Nephron progenitor cell (in vitro differentiated cells): ENCODE data around the gene KCNQ4.

Experiments
- DNase-seq: peaks from one replicate; pipeline ENCODE4 v3.0.0; 2021
- H3K27ac Mint-ChIP-seq: 2 replicates; pipeline ENCODE4 v1.8.0; 2021; ENCODE audit warnings: mild to moderate bottlenecking, moderate library complexity, mixed read lengths
- H3K27me3 Mint-ChIP-seq: 2 replicates; pipeline ENCODE4 v1.8.0; 2021; ENCODE audit warnings: mild to moderate bottlenecking, low read depth, mixed read lengths; ENCODE audit not compliant: poor library complexity
- H3K36me3 Mint-ChIP-seq: 2 replicates; pipeline ENCODE4 v1.8.0; 2021; ENCODE audit warnings: low read depth, mixed read lengths
- H3K4me1 Mint-ChIP-seq: 2 replicates; pipeline ENCODE4 v1.8.0; 2021; ENCODE audit warnings: mixed read lengths
- H3K4me3 Mint-ChIP-seq: 2 replicates; pipeline ENCODE4 v1.8.0; 2021; ENCODE audit warnings: mild to moderate bottlenecking, moderate library complexity, mixed read lengths
- H3K9me3 Mint-ChIP-seq: 2 replicates; pipeline ENCODE4 v1.8.0; 2021; ENCODE audit warnings: mild to moderate bottlenecking, moderate library complexity, mixed read lengths
- TF ChIP-seq, protein P1 (sequence below): fragments of 200-600 bp; sonication (generic); IDR thresholded peaks from 2 replicates; pipeline ENCODE4 v1.5.0; 2021; ENCODE audit warnings: antibody characterized with exemption

Gene KCNQ4

GRCh38 chr1:40851643-40852042 is 68.1 kb downstream of the KCNQ4 start:
- no peak for DNase-seq
- H3K36me3 Mint-ChIP-seq = no peaks in the 10 kb centered on the region

GRCh38 chr1:40853113-40853884 is 69.7 kb downstream of the KCNQ4 start:
- Mint-ChIP-seq H3K27ac (no peak overlapping the region), H3K9me3 (no peaks in the 10 kb centered on the region)

More at GRCh38 chr1:40851643-40852042, 68.1 kb downstream of the KCNQ4 start:
- TF ChIP-seq, protein P1, sequence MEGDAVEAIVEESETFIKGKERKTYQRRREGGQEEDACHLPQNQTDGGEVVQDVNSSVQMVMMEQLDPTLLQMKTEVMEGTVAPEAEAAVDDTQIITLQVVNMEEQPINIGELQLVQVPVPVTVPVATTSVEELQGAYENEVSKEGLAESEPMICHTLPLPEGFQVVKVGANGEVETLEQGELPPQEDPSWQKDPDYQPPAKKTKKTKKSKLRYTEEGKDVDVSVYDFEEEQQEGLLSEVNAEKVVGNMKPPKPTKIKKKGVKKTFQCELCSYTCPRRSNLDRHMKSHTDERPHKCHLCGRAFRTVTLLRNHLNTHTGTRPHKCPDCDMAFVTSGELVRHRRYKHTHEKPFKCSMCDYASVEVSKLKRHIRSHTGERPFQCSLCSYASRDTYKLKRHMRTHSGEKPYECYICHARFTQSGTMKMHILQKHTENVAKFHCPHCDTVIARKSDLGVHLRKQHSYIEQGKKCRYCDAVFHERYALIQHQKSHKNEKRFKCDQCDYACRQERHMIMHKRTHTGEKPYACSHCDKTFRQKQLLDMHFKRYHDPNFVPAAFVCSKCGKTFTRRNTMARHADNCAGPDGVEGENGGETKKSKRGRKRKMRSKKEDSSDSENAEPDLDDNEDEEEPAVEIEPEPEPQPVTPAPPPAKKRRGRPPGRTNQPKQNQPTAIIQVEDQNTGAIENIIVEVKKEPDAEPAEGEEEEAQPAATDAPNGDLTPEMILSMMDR = no peak
- H3K9me3 Mint-ChIP-seq = no peaks in the 10 kb centered on the region
- no peak overlapping the region for H3K27ac Mint-ChIP-seq
- peaks cover 9% of the 10 kb centered on the region for H3K4me1 Mint-ChIP-seq
- no peak overlapping the region for H3K4me3 Mint-ChIP-seq
- peaks cover 3% of the 10 kb centered on the region for H3K27me3 Mint-ChIP-seq

DNA sequence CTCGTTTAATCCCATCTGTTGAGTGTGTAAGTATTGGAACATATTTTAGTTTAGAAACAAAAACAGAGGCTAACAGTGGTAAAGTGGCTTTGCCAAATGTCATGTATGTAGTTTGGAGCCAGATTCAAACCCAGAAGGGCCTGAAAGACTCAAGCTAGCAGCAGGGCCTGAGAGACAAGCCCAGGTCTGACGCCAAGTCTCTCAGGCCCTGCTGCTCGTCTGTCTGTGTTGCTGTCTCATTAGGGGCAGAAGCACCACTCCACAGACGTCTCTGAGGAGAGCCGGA is 70.2 kb downstream of the KCNQ4 start:
- DNase-seq = no peak
- no peaks in the 10 kb centered on the region for H3K36me3 Mint-ChIP-seq
- H3K9me3 Mint-ChIP-seq = no peaks in the 10 kb centered on the region
- no peak overlapping the region for H3K4me3 Mint-ChIP-seq
- TF ChIP-seq, protein P1 = no peak
- H3K4me1 Mint-ChIP-seq = peaks cover 4% of the 10 kb centered on the region
- no peak overlapping the region for H3K27ac Mint-ChIP-seq
- peaks cover 19% of the 10 kb centered on the region for H3K27me3 Mint-ChIP-seq

More at GRCh38 chr1:40853113-40853884, 69.7 kb downstream of the KCNQ4 start:
- Mint-ChIP-seq H3K4me1 (peaks cover 9% of the 10 kb centered on the region), H3K36me3 (no peaks in the 10 kb centered on the region), H3K27me3 (peaks cover 14% of the 10 kb centered on the region), H3K4me3 (no peak overlapping the region)
- DNase-seq = no peak
- TF ChIP-seq, protein P1 = no peak

DNA sequence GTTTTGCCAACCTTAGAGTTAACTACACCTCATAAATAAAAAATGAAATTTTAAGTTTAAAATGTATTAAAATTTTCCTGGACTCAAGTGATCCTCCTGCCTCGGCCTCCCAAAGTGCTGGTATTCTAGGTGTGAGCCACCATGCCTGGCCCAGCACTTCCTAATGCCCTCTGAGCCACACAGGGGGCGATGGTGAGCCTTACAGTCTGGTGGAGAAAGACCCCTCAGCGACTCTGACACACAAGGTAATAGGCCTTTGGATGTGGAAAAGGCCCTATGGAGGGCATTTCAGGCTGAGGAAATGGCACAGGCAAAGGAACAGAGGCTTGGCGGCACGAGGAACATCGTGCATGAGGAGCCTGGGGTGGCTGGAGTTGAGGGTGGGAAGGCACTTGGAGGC is 71.9 kb downstream of the KCNQ4 start:
- Mint-ChIP-seq H3K4me1 (peaks cover 9% of the 10 kb centered on the region), H3K4me3 (no peak overlapping the region), H3K27ac (no peak overlapping the region), H3K36me3 (no peaks in the 10 kb centered on the region), H3K9me3 (no peaks in the 10 kb centered on the region), H3K27me3 (peaks cover 36% of the 10 kb centered on the region)
- DNase-seq = peak; percentile 29
- TF ChIP-seq, protein P1 = no peak

DNA sequence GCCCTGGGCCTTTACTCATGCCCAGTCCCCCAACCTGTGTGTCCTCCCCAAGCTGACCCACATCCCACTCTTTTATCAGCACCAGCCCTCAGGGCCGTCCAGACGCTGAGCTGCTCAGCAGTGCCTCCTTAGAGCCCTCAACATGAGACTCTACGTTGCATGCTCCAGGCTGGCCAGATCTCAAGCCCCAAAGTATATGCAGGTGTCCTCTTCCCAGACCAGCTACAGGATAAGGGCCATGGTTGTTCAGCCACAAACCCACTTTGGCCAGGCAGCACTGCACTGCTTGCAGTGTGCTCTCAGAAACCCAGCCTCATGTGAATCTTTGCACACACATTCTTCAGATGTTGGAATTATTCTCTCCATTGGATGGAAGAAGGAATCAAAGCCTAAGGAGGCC is 72.5 kb downstream of the KCNQ4 start:
- H3K27ac Mint-ChIP-seq = no peak overlapping the region
- peaks cover 15% of the 10 kb centered on the region for H3K4me1 Mint-ChIP-seq
- H3K27me3 Mint-ChIP-seq = peaks cover 42% of the 10 kb centered on the region
- TF ChIP-seq, protein P1 = no peak
- H3K4me3 Mint-ChIP-seq = no peak overlapping the region
- H3K9me3 Mint-ChIP-seq = no peaks in the 10 kb centered on the region
- H3K36me3 Mint-ChIP-seq = no peaks in the 10 kb centered on the region
- no peak for DNase-seq
